GM18868 (cell line): ENCODE results near the gene MMP28.

ENCODE experiments used
- ATAC-seq: cut with Tn5 transposase; IDR thresholded peaks from one replicate; pipeline ENCODE4 v1.9.1; 2021; ENCODE audit warnings: mild to moderate bottlenecking, moderate library complexity; ENCODE audit not compliant: unreplicated experiment

MMP28 gene

GRCh38 chr17:35795007-35795870, at the start of gene MMP28:
TSS of gene MMP28 (minus strand) at chr17:35795641. CDS start at chr17:35795377, 264 bp downstream.
- ATAC-seq: no peak

- ATAC-seq: no peak
Measured at GRCh38 chr17:35844547-35844946, 49.1 kb upstream of the MMP28 start.

- no peak for ATAC-seq
Measured at GRCh38 chr17:35843698-35844097, 48.3 kb upstream of the MMP28 start.

GRCh38 chr17:35842239-35842638, 46.8 kb upstream of the MMP28 start:
- ATAC-seq: no peak

- no peak for ATAC-seq
Measured at GRCh38 chr17:35841505-35841904, 46.1 kb upstream of the MMP28 start.

- no peak for ATAC-seq
Measured at GRCh38 chr17:35841101-35841500, 45.7 kb upstream of the MMP28 start.

GRCh38 chr17:35825206-35825605, 29.8 kb upstream of the MMP28 start:
- no peak for ATAC-seq

GRCh38 chr17:35821308-35821707, 25.9 kb upstream of the MMP28 start:
- ATAC-seq: no peak

- ATAC-seq: no peak
Measured at GRCh38 chr17:35819455-35819854, 24.0 kb upstream of the MMP28 start.

GRCh38 chr17:35817196-35817595, 21.8 kb upstream of the MMP28 start:
- no peak for ATAC-seq

- no peak for ATAC-seq
Measured at GRCh38 chr17:35816723-35817122, 21.3 kb upstream of the MMP28 start.

- no peak for ATAC-seq
Measured at GRCh38 chr17:35812456-35812855, 17.0 kb upstream of the MMP28 start.

- ATAC-seq: no peak
Measured at GRCh38 chr17:35811759-35812158, 16.3 kb upstream of the MMP28 start.

- no peak for ATAC-seq
Measured at GRCh38 chr17:35809855-35810461, 14.5 kb upstream of the MMP28 start.

- ATAC-seq: peak; percentile 91
Measured at GRCh38 chr17:35808962-35809854, 13.8 kb upstream of the MMP28 start, which contains the start of gene TAF15. TSS of gene TAF15 (plus strand) at chr17:35809484. CDS start at chr17:35809570, 86 bp downstream.

GRCh38 chr17:35808240-35808961, 13.0 kb upstream of the MMP28 start:
- ATAC-seq: no peak

GRCh38 chr17:35807371-35808144, 12.1 kb upstream of the MMP28 start:
- ATAC-seq: no peak

- ATAC-seq: no peak
Measured at GRCh38 chr17:35804658-35805192, 9.3 kb upstream of the MMP28 start.

- ATAC-seq: no peak
Measured at GRCh38 chr17:35801583-35802224, 6.3 kb upstream of the MMP28 start.
